IMR-90 (cell line): ENCODE results near the gene PROCA1. TPM values are rescaled to one million over a fixed set of nuclear protein-coding genes. Genes with fewer than 3 reads are reported as not detected.
A peak's percentile ranks its signal among the peaks of the same experiment; 100 is the strongest.

Source experiments
- ATAC-seq: fragments of 200-7000 bp; cut with Tn5 transposase; 2 replicates; pipeline ENCODE4 v1.9.1; 2020; ENCODE audit warnings: low read depth, mild to moderate bottlenecking, moderate library complexity
- BruUV-seq: library from RNA; stranded (reverse); fragments of 400-500 nt; replicated peaks from 2 replicates; lab custom pipeline; 2021; lab: Mats Ljungman, UMichigan
- CTCF ChIA-PET: fragments of 300-600 bp; formaldehyde crosslinking; extraction: SDS; loops from one replicate; lab custom pipeline; 2021; ENCODE audit warnings: antibody characterized with exemption; lab: Yijun Ruan, JAX
- POLR2A ChIA-PET: fragments of 300-600 bp; sonication (Branson Sonifier 250); formaldehyde crosslinking; loops from one replicate; lab custom pipeline; 2022; ENCODE audit warnings: antibody characterized with exemption; ENCODE audit not compliant: unreplicated experiment; lab: Charles Lee
- DNase-seq: peaks from one replicate; pipeline ENCODE4 v3.0.0; 2013
- H2AFZ ChIP-seq: replicated peaks from 2 replicates; pipeline ENCODE3; 2013; ENCODE audit warnings: low read length, mild to moderate bottlenecking; ENCODE audit not compliant: poor library complexity
- H2AK5ac ChIP-seq: 2 replicates; pipeline ENCODE4 v1.6.1; 2013; ENCODE audit warnings: low read depth, low read length, inconsistent platforms
- H2AK9ac ChIP-seq: replicated peaks from 2 replicates; pipeline ENCODE3; 2013; ENCODE audit warnings: mild to moderate bottlenecking, low read depth, low read length, moderate library complexity; ENCODE audit not compliant: poor library complexity
- H2BK120ac ChIP-seq: 2 replicates; pipeline ENCODE4 v1.6.1; 2013; ENCODE audit warnings: low read depth, low read length, inconsistent platforms
- H2BK15ac ChIP-seq: 3 replicates; pipeline ENCODE4 v1.6.1; 2013; ENCODE audit warnings: low read depth, low read length, inconsistent platforms
- H2BK20ac ChIP-seq: 2 replicates; pipeline ENCODE4 v1.6.1; 2013; ENCODE audit warnings: low read depth, mild to moderate bottlenecking, inconsistent platforms, low read length, moderate library complexity
- H2BK5ac ChIP-seq: 2 replicates; pipeline ENCODE4 v1.6.1; 2013; ENCODE audit warnings: mild to moderate bottlenecking, low read depth, low read length, inconsistent platforms; ENCODE audit not compliant: poor library complexity, severe bottlenecking
- H3K14ac ChIP-seq: replicated peaks from 2 replicates; pipeline ENCODE4 v1.6.1; 2013; ENCODE audit warnings: low read depth, low read length, inconsistent platforms
- H3K18ac ChIP-seq: 2 replicates; pipeline ENCODE4 v1.6.1; 2013; ENCODE audit warnings: low read depth, low read length, control low read depth
- H3K23ac ChIP-seq: 2 replicates; pipeline ENCODE4 v1.6.1; 2013; ENCODE audit warnings: low read depth, low read length, inconsistent platforms
- H3K27ac ChIP-seq: 2 replicates; pipeline ENCODE4 v1.5.1; 2013; ENCODE audit warnings: mild to moderate bottlenecking, control low read depth, low read length; ENCODE audit not compliant: insufficient read depth
- H3K27me3 ChIP-seq: 2 replicates; pipeline ENCODE4 v1.6.1; 2013; ENCODE audit warnings: low read length; ENCODE audit not compliant: control insufficient read depth, insufficient read depth
- H3K36me3 ChIP-seq: 2 replicates; pipeline ENCODE4 v1.6.1; 2013; ENCODE audit warnings: low read length, mixed read lengths; ENCODE audit not compliant: control insufficient read depth, insufficient read depth
- H3K4ac ChIP-seq: 2 replicates; pipeline ENCODE4 v1.6.1; 2013; ENCODE audit warnings: low read depth, low read length, inconsistent platforms
- H3K4me1 ChIP-seq: 2 replicates; pipeline ENCODE4 v1.6.1; 2013; ENCODE audit warnings: low read length, mixed read lengths; ENCODE audit not compliant: control insufficient read depth, insufficient read depth
- H3K4me2 ChIP-seq: 2 replicates; pipeline ENCODE4 v1.6.1; 2013; ENCODE audit warnings: low read depth, mild to moderate bottlenecking, control low read depth, low read length, moderate library complexity
- H3K4me3 ChIP-seq: 2 replicates; pipeline ENCODE4 v1.5.1; 2013; ENCODE audit warnings: low read depth, mild to moderate bottlenecking, control low read depth, low read length, moderate library complexity; ENCODE audit not compliant: insufficient read depth
- H3K56ac ChIP-seq: 2 replicates; pipeline ENCODE4 v1.6.1; 2013; ENCODE audit warnings: low read length, inconsistent platforms; ENCODE audit not compliant: insufficient read depth; ENCODE audit errors: extremely low read depth
- H3K79me1 ChIP-seq, 2 experiments: 2 replicates each; pipeline ENCODE4 v1.6.1; 2013; ENCODE audit warnings: low read length in 2 of 2, inconsistent platforms in 1 of 2, low read depth in 1 of 2
- H3K9ac ChIP-seq: 2 replicates; pipeline ENCODE4 v1.6.1; 2013; ENCODE audit warnings: low read depth, low read length, control low read depth
- H3K9me1 ChIP-seq: 2 replicates; pipeline ENCODE4 v1.6.1; 2013; ENCODE audit warnings: low read length, inconsistent platforms; ENCODE audit not compliant: insufficient read depth
- H3K9me3 ChIP-seq: 2 replicates; pipeline ENCODE4 v1.6.1; 2013; ENCODE audit warnings: low read length; ENCODE audit not compliant: control insufficient read depth, insufficient read depth
- H4K20me1 ChIP-seq: 2 replicates; pipeline ENCODE4 v1.6.1; 2013; ENCODE audit warnings: low read length, inconsistent platforms; ENCODE audit not compliant: insufficient read depth
- H4K5ac ChIP-seq: 2 replicates; pipeline ENCODE4 v1.6.1; 2013; ENCODE audit warnings: mild to moderate bottlenecking, low read depth, low read length, control low read depth
- H4K8ac ChIP-seq, 2 experiments: 2 replicates each; pipeline ENCODE4 v1.6.1; 2013; ENCODE audit warnings: low read depth in 2 of 2, low read length in 2 of 2, control low read depth in 1 of 2, inconsistent platforms in 1 of 2
- H4K91ac ChIP-seq: 2 replicates; pipeline ENCODE4 v1.6.1; 2013; ENCODE audit warnings: low read depth, low read length, inconsistent platforms; ENCODE audit not compliant: insufficient read depth
- MAFK ChIP-seq: IDR thresholded peaks from 2 replicates; pipeline ENCODE4 v1.6.1; 2012; ENCODE audit warnings: low read depth, low read length, improper control_type of control experiment
- WGBS, 2 experiments: methylation state at CpG; one replicate each; pipeline versions ENCODE4 v1.1.5 to v1.1.7; 2013; ENCODE audit warnings: missing lambda C conversion rate in 2 of 2; ENCODE audit not compliant: insufficient read length in 1 of 2; ENCODE audit errors: extremely low coverage in 2 of 2; 5-methylcytosine and 5-hydroxymethylcytosine counted together
- dilution Hi-C: fragments of 300-500 bp; cut with HindIII; formaldehyde crosslinking; loops from one replicate; pipeline ENCODE4 v1.14.3; 2018; ENCODE audit warnings: low sequenced_read_pairs; ENCODE audit not compliant: unreplicated experiment
- in situ Hi-C: fragments of 300-500 bp; cut with MboI; formaldehyde crosslinking; loops from 3 replicates; pipeline ENCODE4 v1.14.3; 2019; ENCODE audit warnings: low sequenced_read_pairs, inconsistent platforms, mixed read lengths
- intact Hi-C: fragments of 100-400 bp; cut with micrococcal nuclease; formaldehyde crosslinking; loops from 2 replicates; pipeline ENCODE4 v1.10.0; 2022
- polyA plus RNA-seq, 3 experiments: library from polyadenylated mRNA; depleted of rRNA; stranded (reverse); fragments of >200 nt; gene quantifications; 2 replicates each; pipeline ENCODE4 v1.2.3, GENCODE V29; 2012; ENCODE audit warnings: low replicate concordance in 1 of 3
- total RNA-seq: library from RNA; depleted of rRNA; stranded (reverse); fragments of >200 nt; gene quantifications from 2 replicates; pipeline ENCODE4 v1.2.3, GENCODE V29; 2012

Gene PROCA1
- total and polyA plus RNA-seq, 2 of the 4 experiments (the other 2 are of a cell fraction): 0.36 to 1.7 TPM

- BruUV-seq: no TSS peak
- no CpG with 5 or more reads among the region's 3 CpGs for WGBS, 2 experiments
- DNase-seq (peak; percentile 16), ATAC-seq (peak; percentile 27)
- Histone ChIP-seq H4K8ac (no peak overlapping the region), H3K27me3 (no peaks in the 10 kb centered on the region), H3K56ac (no peak overlapping the region), H3K9ac (no peak overlapping the region), H3K4ac (no peak overlapping the region), H3K4me3 (no peak overlapping the region), H2BK5ac (no peak overlapping the region), H2AK5ac (no peak overlapping the region), H3K14ac (no peak overlapping the region), H3K27ac (no peak overlapping the region), H2AFZ (no peak overlapping the region), H2AK9ac (no peak overlapping the region), H3K18ac (no peak overlapping the region), H3K4me1 (no peaks in the 10 kb centered on the region), H2BK20ac (no peak overlapping the region), H3K79me1 (peaks cover 0 to 13% of the 10 kb centered on the region in 2 experiments; a peak in 2 of 4 replicates), H3K9me3 (no peaks in the 10 kb centered on the region), H3K4me2 (no peak overlapping the region), H3K9me1 (no peaks in the 10 kb centered on the region), H3K23ac (no peak overlapping the region), H4K5ac (no peak overlapping the region), H2BK120ac (no peak overlapping the region), H3K36me3 (peaks cover 85% of the 10 kb centered on the region), H4K20me1 (no peaks in the 10 kb centered on the region; the same call in 1 of the 2 replicates), H2BK15ac (no peak overlapping the region), H4K91ac (no peak overlapping the region)
- in situ Hi-C loops: no loop called here
- ChIA-PET POLR2A (no interaction called here), CTCF (no interaction called here)
- TF ChIP-seq MAFK: no peak
- intact Hi-C loops: no loop called here
- dilution Hi-C loops: no loop called here
Observed at GRCh38 chr17:28684963-28685362, 26.7 kb downstream of the PROCA1 start.
